HepG2 (cell line): ENCODE results near the gene BMAL1.

Source experiments
- EZH2 ChIP-seq: conservative IDR thresholded peaks from 2 replicates; pipeline ENCODE4 v1.6.1; 2012; ENCODE audit warnings: mild to moderate bottlenecking, low read depth, low read length, moderate library complexity
- FOXO1 ChIP-seq: sonication (generic); formaldehyde crosslinking; IDR thresholded peaks from 2 replicates; pipeline ENCODE4 v1.4.0; 2020; ENCODE audit warnings: missing genetic modification reagents
- HDAC6 ChIP-seq: fragments of 200-600 bp; sonication (generic); IDR thresholded peaks from 2 replicates; pipeline ENCODE4 v1.7.0; 2017; ENCODE audit warnings: mild to moderate bottlenecking, antibody characterized with exemption, low read length, low read depth
- MXI1 ChIP-seq: IDR thresholded peaks from 3 replicates; pipeline ENCODE4 v1.6.1; 2012; ENCODE audit warnings: low read depth, low read length, inconsistent platforms, borderline replicate concordance
- ZNF274 ChIP-seq: sonication (generic); formaldehyde crosslinking; IDR thresholded peaks from 2 replicates; pipeline ENCODE4 v1.5.1; 2020; ENCODE audit warnings: mild to moderate bottlenecking, missing genetic modification reagents
- ZNF382 ChIP-seq: sonication (generic); formaldehyde crosslinking; IDR thresholded peaks from 2 replicates; pipeline ENCODE4 v1.5.0; 2020; ENCODE audit warnings: missing genetic modification reagents, mild to moderate bottlenecking, borderline replicate concordance
- ZSCAN20 ChIP-seq: sonication (generic); formaldehyde crosslinking; IDR thresholded peaks from 2 replicates; pipeline ENCODE4 v1.4.0; 2020; ENCODE audit warnings: missing genetic modification reagents, mild to moderate bottlenecking, borderline replicate concordance
- TF ChIP-seq, protein P1 (sequence below), 2 experiments: IDR thresholded peaks; 2 replicates each; pipeline ENCODE4 v1.6.1; 2011 to 2012; ENCODE audit warnings: low read length in 2 of 2, borderline replicate concordance in 1 of 2, low read depth in 1 of 2, mild to moderate bottlenecking in 1 of 2, moderate library complexity in 1 of 2
- TF ChIP-seq, protein P2 (sequence below): sonication (generic); formaldehyde crosslinking; IDR thresholded peaks from 2 replicates; pipeline ENCODE4 v1.9.0; 2021; ENCODE audit warnings: missing genetic modification reagents, borderline replicate concordance
- TF ChIP-seq, protein P3 (sequence below): sonication (generic); formaldehyde crosslinking; IDR thresholded peaks from 2 replicates; pipeline ENCODE4 v1.4.0; 2020; ENCODE audit warnings: mild to moderate bottlenecking, missing genetic modification reagents
- TF ChIP-seq, protein P4 (sequence below): sonication (generic); formaldehyde crosslinking; conservative IDR thresholded peaks from 2 replicates; pipeline ENCODE4 v1.4.0; 2020; ENCODE audit warnings: missing genetic modification reagents
- TF ChIP-seq, protein P5 (sequence below): sonication (generic); formaldehyde crosslinking; IDR thresholded peaks from 2 replicates; pipeline ENCODE4 v1.4.0; 2020; ENCODE audit warnings: missing genetic modification reagents, borderline replicate concordance

DNA sequence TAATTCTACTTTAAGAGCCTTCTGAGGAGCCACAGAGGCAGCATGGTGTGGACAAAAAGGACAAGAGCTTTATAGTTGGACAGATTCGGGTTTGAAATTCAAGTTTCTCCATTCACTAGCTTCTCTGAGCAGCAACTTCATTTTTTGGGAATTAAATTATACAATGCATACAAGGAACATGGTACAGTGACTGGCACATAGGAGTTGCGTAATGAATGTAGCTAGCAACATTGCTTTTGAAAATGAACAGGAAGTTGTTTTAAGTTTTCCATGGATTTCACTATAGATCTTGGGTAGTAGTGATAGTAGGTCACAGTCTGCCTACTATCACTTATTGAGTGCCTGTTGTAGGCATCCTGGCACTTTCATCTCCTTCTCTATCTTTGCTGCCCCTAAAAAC lies 41.0 kb upstream of the BMAL1 start:
- no peak for TF ChIP-seq FOXO1 (CRISPR knock-in tag)
- TF ChIP-seq MXI1 = no peak
- TF ChIP-seq, protein P1, sequence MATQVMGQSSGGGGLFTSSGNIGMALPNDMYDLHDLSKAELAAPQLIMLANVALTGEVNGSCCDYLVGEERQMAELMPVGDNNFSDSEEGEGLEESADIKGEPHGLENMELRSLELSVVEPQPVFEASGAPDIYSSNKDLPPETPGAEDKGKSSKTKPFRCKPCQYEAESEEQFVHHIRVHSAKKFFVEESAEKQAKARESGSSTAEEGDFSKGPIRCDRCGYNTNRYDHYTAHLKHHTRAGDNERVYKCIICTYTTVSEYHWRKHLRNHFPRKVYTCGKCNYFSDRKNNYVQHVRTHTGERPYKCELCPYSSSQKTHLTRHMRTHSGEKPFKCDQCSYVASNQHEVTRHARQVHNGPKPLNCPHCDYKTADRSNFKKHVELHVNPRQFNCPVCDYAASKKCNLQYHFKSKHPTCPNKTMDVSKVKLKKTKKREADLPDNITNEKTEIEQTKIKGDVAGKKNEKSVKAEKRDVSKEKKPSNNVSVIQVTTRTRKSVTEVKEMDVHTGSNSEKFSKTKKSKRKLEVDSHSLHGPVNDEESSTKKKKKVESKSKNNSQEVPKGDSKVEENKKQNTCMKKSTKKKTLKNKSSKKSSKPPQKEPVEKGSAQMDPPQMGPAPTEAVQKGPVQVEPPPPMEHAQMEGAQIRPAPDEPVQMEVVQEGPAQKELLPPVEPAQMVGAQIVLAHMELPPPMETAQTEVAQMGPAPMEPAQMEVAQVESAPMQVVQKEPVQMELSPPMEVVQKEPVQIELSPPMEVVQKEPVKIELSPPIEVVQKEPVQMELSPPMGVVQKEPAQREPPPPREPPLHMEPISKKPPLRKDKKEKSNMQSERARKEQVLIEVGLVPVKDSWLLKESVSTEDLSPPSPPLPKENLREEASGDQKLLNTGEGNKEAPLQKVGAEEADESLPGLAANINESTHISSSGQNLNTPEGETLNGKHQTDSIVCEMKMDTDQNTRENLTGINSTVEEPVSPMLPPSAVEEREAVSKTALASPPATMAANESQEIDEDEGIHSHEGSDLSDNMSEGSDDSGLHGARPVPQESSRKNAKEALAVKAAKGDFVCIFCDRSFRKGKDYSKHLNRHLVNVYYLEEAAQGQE (IDR thresholded peaks at IDR 0.05; ENCODE audit: borderline replicate concordance in 1 of 2, low read depth in 1 of 2, low read length in 2 of 2) = no peak
- TF ChIP-seq, protein P2, sequence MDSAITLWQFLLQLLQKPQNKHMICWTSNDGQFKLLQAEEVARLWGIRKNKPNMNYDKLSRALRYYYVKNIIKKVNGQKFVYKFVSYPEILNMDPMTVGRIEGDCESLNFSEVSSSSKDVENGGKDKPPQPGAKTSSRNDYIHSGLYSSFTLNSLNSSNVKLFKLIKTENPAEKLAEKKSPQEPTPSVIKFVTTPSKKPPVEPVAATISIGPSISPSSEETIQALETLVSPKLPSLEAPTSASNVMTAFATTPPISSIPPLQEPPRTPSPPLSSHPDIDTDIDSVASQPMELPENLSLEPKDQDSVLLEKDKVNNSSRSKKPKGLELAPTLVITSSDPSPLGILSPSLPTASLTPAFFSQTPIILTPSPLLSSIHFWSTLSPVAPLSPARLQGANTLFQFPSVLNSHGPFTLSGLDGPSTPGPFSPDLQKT (CRISPR knock-in tag) = no peak
- TF ChIP-seq, protein P3, sequence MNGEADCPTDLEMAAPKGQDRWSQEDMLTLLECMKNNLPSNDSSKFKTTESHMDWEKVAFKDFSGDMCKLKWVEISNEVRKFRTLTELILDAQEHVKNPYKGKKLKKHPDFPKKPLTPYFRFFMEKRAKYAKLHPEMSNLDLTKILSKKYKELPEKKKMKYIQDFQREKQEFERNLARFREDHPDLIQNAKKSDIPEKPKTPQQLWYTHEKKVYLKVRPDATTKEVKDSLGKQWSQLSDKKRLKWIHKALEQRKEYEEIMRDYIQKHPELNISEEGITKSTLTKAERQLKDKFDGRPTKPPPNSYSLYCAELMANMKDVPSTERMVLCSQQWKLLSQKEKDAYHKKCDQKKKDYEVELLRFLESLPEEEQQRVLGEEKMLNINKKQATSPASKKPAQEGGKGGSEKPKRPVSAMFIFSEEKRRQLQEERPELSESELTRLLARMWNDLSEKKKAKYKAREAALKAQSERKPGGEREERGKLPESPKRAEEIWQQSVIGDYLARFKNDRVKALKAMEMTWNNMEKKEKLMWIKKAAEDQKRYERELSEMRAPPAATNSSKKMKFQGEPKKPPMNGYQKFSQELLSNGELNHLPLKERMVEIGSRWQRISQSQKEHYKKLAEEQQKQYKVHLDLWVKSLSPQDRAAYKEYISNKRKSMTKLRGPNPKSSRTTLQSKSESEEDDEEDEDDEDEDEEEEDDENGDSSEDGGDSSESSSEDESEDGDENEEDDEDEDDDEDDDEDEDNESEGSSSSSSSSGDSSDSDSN (CRISPR knock-in tag) = no peak
- TF ChIP-seq, protein P4, sequence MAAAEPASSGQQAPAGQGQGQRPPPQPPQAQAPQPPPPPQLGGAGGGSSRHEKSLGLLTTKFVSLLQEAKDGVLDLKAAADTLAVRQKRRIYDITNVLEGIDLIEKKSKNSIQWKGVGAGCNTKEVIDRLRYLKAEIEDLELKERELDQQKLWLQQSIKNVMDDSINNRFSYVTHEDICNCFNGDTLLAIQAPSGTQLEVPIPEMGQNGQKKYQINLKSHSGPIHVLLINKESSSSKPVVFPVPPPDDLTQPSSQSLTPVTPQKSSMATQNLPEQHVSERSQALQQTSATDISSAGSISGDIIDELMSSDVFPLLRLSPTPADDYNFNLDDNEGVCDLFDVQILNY (CRISPR knock-in tag) = no peak
- TF ChIP-seq EZH2 = no peak
- TF ChIP-seq ZNF382 (CRISPR knock-in tag) = no peak
- TF ChIP-seq ZNF274 (CRISPR knock-in tag) = no peak
- TF ChIP-seq HDAC6 = no peak
- TF ChIP-seq, protein P5, sequence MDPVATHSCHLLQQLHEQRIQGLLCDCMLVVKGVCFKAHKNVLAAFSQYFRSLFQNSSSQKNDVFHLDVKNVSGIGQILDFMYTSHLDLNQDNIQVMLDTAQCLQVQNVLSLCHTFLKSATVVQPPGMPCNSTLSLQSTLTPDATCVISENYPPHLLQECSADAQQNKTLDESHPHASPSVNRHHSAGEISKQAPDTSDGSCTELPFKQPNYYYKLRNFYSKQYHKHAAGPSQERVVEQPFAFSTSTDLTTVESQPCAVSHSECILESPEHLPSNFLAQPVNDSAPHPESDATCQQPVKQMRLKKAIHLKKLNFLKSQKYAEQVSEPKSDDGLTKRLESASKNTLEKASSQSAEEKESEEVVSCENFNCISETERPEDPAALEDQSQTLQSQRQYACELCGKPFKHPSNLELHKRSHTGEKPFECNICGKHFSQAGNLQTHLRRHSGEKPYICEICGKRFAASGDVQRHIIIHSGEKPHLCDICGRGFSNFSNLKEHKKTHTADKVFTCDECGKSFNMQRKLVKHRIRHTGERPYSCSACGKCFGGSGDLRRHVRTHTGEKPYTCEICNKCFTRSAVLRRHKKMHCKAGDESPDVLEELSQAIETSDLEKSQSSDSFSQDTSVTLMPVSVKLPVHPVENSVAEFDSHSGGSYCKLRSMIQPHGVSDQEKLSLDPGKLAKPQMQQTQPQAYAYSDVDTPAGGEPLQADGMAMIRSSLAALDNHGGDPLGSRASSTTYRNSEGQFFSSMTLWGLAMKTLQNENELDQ = no peak
- no peak for TF ChIP-seq ZSCAN20 (CRISPR knock-in tag)
